Stomach smooth muscle (tissue), 2 donors: ENCODE results near the gene ISG15.
"Not testable (repeated sequence)": the region's sequence is repeated elsewhere in the genome, so short reads cannot be mapped to it uniquely, and the experiment has no call there.

Source experiments
- H3K27ac ChIP-seq: one replicate; pipeline ENCODE4 v1.7.0; 2013; ENCODE audit warnings: mild to moderate bottlenecking, low read length, inconsistent platforms
- H3K27me3 ChIP-seq, 2 donors: one replicate each; pipeline ENCODE4 v1.7.0; 2013; ENCODE audit warnings: low read length in 2 of 2; ENCODE audit not compliant: insufficient read depth in 2 of 2, control insufficient read depth in 1 of 2
- H3K36me3 ChIP-seq, 2 donors: one replicate each; pipeline ENCODE4 v1.7.0; 2013; ENCODE audit warnings: low read length in 2 of 2; ENCODE audit not compliant: control insufficient read depth in 2 of 2, insufficient read depth in 2 of 2
- H3K4me1 ChIP-seq: one replicate; pipeline ENCODE4 v1.7.0; 2013; ENCODE audit warnings: low read length; ENCODE audit not compliant: control insufficient read depth, insufficient read depth
- H3K4me3 ChIP-seq, 2 donors: one replicate each; pipeline ENCODE4 v1.7.0; 2013; ENCODE audit warnings: low read length in 2 of 2
- H3K9ac ChIP-seq, 2 donors: one replicate each; pipeline ENCODE4 v1.7.0; 2013; ENCODE audit warnings: low read length in 2 of 2, mild to moderate bottlenecking in 1 of 2
- H3K9me3 ChIP-seq, 2 donors: one replicate each; pipeline ENCODE4 v1.7.0; 2013; ENCODE audit warnings: low read length in 2 of 2; ENCODE audit not compliant: control insufficient read depth in 2 of 2
- donor health status: healthy.
- donor health status: Pancreatic carcinoma.

The ISG15 gene

DNA sequence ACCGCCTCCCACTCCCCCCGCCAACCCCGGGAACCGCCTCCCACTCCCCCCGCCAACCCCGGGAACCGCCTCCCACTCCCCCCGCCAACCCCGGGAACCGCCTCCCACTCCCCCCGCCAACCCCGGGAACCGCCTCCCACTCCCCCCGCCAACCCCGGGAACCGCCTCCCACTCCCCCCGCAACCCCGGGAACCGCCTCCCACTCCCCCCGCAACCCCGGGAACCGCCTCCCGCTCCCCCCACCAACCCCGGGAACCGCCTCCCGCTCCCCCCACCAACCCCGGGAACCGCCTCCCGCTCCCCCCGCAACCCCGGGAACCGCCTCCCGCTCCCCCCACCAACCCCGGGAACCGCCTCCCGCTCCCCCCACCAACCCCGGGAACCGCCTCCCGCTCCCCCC, 36.5 kb upstream of the ISG15 start:
- not testable (repeated sequence) for H3K9ac ChIP-seq, H3K27ac ChIP-seq, H3K36me3 ChIP-seq, H3K9me3 ChIP-seq, H3K4me3 ChIP-seq
- Histone ChIP-seq H3K27me3 (peaks cover 10 to 40% of the 10 kb centered on the region in 2 donors), H3K4me1 (peaks cover 12% of the 10 kb centered on the region)

DNA sequence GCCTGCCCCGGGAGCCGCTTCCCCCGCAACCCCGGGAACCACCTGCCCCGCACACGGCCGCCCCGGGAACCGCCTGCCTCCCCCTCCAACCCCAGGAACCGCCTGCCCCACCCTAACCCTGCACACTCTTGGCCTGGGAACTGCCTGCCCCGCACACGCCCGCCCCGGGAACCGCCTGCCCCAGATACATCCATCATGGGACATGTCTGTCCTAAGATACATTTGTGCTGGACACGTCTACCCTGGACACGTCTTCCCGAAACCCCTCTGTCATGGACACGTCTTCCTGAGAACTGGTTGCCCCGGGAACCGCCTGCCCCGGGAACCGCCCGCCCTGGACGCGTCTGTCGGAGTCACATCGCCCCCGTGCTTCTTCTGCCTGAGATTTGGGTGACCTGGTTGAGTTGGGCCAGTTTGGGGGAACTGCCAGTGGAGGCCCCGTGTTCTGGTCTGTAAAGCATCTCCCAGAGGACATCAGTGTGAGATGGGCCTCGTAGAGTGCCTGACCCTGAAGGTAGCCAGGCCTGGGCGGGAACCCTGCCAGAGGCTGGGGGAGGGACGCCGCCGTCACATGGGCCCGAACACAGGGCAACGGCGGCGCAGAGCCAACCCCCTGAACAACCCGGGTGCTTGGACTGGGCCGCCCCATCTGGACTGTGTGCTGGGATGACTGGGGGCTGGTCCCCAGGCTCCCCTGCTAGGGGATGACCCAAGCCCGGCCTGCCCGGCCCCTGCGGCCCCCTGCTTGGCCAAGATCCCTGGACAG, 35.0 kb upstream of the ISG15 start:
- Histone ChIP-seq H3K27ac (no peak overlapping the region), H3K27me3 (peaks cover 4 to 31% of the 10 kb centered on the region in 2 donors), H3K36me3 (no peaks in the 10 kb centered on the region), H3K9ac (no peak overlapping the region), H3K9me3 (no peaks in the 10 kb centered on the region), H3K4me1 (peaks cover 12% of the 10 kb centered on the region), H3K4me3 (no peak overlapping the region)

DNA sequence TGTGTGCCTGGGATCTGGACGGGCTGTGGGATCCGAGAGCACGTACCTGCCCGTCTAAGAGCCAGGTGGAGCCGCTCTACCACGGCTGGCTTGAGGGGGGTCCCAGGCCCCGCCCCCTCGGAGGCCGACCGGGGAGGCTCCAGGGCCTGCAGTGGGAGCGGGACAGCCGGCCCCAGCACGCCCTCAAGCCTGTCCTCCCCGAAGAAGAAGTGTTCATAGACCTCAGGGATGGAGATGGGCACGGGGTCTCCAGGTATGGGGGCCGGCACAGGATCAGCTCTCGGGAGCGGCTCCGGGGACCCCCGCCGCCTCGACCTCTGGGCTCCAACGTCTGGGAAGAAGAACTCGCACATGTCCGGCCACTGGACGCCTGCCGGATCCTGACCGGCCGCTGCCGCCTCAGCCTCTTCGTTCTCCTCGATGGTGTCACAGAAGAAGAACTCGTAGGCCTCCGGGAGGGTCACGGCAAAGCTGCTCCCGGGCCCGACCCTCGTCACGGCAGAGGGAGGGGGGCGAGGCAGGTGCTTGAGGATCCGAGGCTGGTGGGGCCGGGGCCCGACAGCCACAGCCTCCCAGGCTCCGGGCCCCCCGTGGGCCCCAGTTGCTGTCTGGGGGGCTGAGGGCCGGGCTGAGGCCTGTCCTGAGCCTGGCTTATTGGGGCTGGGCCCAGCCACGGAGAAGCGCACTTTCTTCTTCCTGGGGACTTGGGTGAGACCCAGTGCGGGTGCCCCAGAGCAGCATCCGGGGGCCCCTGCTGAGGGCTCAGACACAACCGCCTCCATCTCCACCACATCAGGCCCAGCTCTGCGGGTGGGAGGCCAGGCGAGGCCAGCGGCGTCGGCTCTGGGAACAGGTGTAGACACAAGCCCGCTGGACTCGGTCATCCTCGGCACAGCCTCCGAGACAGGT, 34.2 kb upstream of the ISG15 start:
- Histone ChIP-seq H3K4me1 (peaks cover 12% of the 10 kb centered on the region), H3K9ac (no peak overlapping the region), H3K9me3 (no peaks in the 10 kb centered on the region), H3K27ac (no peak overlapping the region), H3K4me3 (no peak overlapping the region), H3K27me3 (peaks cover 2 to 28% of the 10 kb centered on the region in 2 donors), H3K36me3 (no peaks in the 10 kb centered on the region)

DNA sequence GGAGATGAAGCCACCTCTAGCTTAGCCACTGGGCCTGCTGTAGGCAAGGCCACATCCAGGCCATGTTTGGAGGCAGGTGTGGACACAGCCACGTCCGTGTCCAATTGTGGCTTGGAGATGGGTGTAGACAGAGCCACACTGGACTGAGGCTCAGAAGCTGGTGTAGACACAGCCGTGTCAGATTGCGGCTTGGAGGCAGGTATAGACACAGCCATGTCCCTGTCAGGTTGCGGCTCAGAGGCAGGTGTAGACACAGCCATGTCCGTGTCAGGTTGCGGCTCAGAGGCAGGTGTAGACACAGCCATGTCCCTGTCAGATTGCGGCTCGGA, 33.6 kb upstream of the ISG15 start:
- H3K4me3 ChIP-seq, result no peak overlapping the region

DNA sequence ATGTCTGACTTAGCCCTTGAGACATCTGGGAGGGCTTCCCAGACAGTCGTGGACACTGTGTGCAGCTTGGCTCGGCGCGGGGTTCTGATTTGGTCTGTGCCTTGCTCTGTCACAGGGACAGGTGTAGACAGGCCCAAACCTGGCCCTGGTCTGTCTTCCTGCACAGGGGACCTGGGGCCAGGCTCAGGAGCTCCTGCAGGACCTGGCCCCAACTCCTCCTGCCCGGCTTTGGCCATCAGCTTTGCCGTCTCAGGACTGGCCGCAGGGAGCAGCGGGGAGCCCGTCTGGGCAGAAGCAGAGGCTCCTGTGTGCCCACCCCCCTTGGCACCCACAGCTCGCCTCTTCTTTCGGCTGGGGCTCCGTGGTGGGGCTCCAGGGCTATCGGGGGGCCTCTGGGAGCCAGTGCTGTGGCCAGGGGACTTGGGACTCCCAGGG, 33.1 kb upstream of the ISG15 start:
- Histone ChIP-seq H3K27me3 (peaks cover 2 to 21% of the 10 kb centered on the region in 2 donors), H3K9me3 (no peaks in the 10 kb centered on the region), H3K4me1 (peaks cover 12% of the 10 kb centered on the region), H3K27ac (no peak overlapping the region), H3K9ac (no peak overlapping the region), H3K4me3 (no peak overlapping the region), H3K36me3 (no peaks in the 10 kb centered on the region)

More for the DNA sequence above, 33.6 kb upstream of the ISG15 start:
- Histone ChIP-seq H3K27me3 (peaks cover 2 to 22% of the 10 kb centered on the region in 2 donors), H3K36me3 (no peaks in the 10 kb centered on the region), H3K4me1 (peaks cover 12% of the 10 kb centered on the region), H3K27ac (no peak overlapping the region), H3K9me3 (no peaks in the 10 kb centered on the region), H3K9ac (no peak overlapping the region)

DNA sequence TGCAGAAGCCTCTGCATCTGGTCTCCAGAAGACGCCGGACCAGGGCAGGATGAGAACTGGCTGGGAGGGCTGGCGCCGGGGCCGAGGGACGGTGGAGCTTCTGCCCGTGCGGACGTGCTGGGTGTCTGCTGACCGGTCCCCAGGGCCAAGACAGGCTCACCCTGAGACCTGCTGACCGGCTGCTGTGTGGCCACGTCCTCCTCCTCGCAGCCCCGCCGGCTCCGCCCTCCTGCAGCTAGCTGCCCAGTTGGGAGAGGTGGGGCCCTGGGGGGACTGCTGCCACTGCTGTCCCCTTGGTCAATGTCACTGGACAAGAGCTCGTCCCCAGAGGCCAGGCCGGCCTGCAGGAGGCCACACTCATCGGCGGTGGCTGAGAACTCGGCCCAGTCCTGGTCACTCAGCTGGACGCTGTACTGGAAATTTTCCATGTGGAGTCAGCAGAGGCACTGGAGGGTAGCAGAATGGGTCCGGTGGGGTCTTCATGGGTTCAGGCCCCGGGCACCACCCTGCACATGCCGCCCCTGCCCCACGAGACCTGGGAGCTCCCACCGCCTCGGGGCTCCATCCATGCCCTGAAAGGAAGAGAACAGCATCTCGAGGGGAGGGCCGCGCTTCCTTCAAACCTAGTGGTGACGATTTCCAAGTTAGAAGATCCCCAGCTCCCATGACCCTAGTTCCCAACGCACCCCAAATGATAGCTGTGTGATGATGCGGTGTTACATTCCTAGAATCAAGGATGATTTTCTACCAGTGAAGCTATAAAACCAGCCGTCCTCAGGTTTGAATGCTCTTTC, 32.5 kb upstream of the ISG15 start:
- no peaks in the 10 kb centered on the region for H3K36me3 ChIP-seq
- no peaks in the 10 kb centered on the region for H3K9me3 ChIP-seq
- H3K27me3 ChIP-seq, result peaks cover 2 to 16% of the 10 kb centered on the region in 2 donors
- peaks cover 6% of the 10 kb centered on the region for H3K4me1 ChIP-seq
- no peak overlapping the region for H3K4me3 ChIP-seq
- no peak overlapping the region for H3K9ac ChIP-seq
- no peak overlapping the region for H3K27ac ChIP-seq

DNA sequence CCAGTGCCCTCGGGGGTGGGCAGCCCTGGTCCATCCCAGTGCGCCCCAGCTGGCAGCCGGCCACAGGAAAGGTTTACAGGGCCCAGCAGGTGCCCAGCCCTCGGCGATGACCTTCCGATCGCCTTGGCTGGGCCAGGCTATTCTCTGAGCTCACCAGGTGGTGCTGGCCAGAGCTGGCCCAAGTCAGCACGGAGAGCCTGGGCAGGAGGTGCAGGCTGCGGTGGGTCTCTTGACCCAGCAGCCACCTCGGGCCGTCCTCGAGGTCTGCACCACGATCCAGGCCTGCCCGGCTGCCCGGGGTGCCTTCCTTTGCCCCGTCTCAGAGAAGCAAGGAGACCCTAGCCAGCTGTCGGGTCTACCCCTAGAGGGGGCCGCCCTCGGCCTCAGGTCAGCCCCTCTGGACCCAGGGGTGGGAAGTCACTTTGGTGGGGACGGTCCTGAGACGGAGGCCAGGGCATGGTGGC, 31.8 kb upstream of the ISG15 start:
- no peak overlapping the region for H3K4me3 ChIP-seq
- H3K9ac ChIP-seq, result no peak overlapping the region
- no peaks in the 10 kb centered on the region for H3K9me3 ChIP-seq
- H3K4me1 ChIP-seq, result no peaks in the 10 kb centered on the region
- no peaks in the 10 kb centered on the region for H3K36me3 ChIP-seq
- no peak overlapping the region for H3K27ac ChIP-seq
- H3K27me3 ChIP-seq, result peaks cover 2 to 11% of the 10 kb centered on the region in 2 donors

DNA sequence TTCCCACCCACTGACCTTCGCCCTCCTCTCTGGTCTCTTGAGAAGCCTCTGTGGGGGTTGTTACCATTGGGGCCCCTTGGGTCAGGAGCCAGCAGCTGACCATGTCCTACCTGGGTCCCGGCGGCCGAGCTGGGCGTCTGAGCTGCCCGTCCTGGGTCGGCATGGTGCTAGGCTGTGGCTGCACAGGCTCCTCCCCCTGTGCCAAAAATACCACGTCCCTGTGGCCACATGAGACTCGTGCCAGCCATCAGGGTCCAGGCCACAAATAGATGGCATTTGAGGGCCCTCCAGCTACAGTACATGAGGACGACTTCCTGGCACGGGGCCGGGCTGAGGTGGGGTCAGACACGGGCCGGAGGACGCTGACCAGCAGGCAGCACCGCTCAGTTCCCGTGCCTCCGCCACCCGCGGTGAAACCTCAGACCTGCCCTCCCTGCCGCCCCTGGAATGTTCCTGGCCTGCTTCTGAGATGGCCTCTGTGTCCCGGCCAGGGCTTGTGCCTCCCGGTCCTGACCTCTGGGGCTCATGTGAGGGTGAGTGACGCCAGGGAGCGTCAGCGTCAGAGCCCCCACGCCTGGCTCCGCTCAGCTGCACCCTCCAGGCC, 31.2 kb upstream of the ISG15 start, which contains the start of gene PERM1:
PERM1 (minus strand) TSS at position 139 of the 604 bp plus-strand sequence. CDS start 1,064 bp downstream, outside the sequence.
- Histone ChIP-seq H3K9ac (no peak within 1 kb of the TSS), H3K27ac (no peak within 1 kb of the TSS), H3K27me3 (peaks cover 2 to 11% of the 10 kb centered on the region in 2 donors), H3K9me3 (no peaks in the 10 kb centered on the region), H3K4me1 (no peaks in the 10 kb centered on the region), H3K36me3 (no peaks in the 10 kb centered on the region), H3K4me3 (no peak within 1 kb of the TSS)

DNA sequence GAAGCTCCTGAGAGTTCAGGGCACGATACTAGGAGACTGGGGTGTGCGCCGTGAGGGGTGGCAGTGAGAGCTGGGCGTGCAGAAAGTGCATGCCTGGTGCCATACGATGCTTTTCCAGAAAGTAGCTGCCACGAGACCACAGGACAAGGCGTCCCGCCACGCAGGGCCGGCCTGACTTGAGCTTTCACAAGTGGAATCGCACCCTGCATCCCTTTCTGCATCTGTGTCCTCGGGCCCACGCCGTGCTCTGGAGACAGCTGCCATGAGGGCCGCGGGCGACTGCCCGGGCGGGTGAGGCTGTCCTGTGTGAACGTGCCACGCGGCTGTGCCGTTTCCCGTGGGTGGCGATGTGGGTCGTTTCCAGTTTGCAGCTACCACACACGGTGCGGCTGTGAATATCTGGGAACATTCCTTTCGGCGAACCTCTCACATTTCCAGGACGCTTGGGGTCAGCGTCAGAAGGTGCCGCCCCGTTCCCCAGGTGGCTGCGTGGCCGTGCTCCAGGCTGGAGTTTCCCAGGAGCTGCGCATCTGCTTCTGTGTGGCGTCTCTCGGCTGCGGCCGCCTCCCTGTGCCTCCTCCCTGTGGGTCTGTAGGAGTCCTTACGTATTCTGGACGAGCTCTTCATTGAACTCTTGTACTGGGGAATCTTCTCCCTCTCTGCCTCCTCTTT, 30.4 kb upstream of the ISG15 start:
- no peaks in the 10 kb centered on the region for H3K36me3 ChIP-seq
- no peak overlapping the region for H3K27ac ChIP-seq
- peaks cover 2 to 11% of the 10 kb centered on the region in 2 donors for H3K27me3 ChIP-seq
- H3K9me3 ChIP-seq, result no peaks in the 10 kb centered on the region
- H3K4me3 ChIP-seq, result no peak overlapping the region
- no peak overlapping the region for H3K9ac ChIP-seq
- H3K4me1 ChIP-seq, result no peaks in the 10 kb centered on the region
